Ovary (tissue), 9 donors: ENCODE measurements around the gene SZT2. TPM values are rescaled to one million over a fixed set of nuclear protein-coding genes. Genes with fewer than 3 reads are reported as not detected.

ENCODE experiments used
- DNase-seq, 5 donors: peaks; one replicate each; pipeline ENCODE4 v3.0.0-alpha.2; 2019 to 2020
- H3K27ac ChIP-seq, 2 donors: fragments of 200-600 bp; one replicate each; pipeline versions ENCODE4 v1.5.1 to v1.8.0; 2019 to 2022
- H3K27me3 ChIP-seq: fragments of 200-600 bp; one replicate; pipeline ENCODE4 v1.8.0; 2022
- H3K36me3 ChIP-seq: fragments of 200-600 bp; sonication (generic); one replicate; pipeline ENCODE4 v1.5.1; 2019
- H3K4me1 ChIP-seq: one replicate; pipeline ENCODE4 v1.8.1; 2013; ENCODE audit warnings: mild to moderate bottlenecking, moderate library complexity; ENCODE audit not compliant: insufficient read depth
- H3K4me3 ChIP-seq: fragments of 200-600 bp; sonication (generic); one replicate; pipeline ENCODE4 v1.5.1; 2017
- H3K9me3 ChIP-seq, 2 donors: fragments of 200-600 bp in 1 of 2; sonication (generic) in 1 of 2; one replicate each; pipeline versions ENCODE4 v1.5.1 to v1.8.1; 2013 to 2019; ENCODE audit warnings: mild to moderate bottlenecking in 1 of 2, moderate library complexity in 1 of 2
- EP300 ChIP-seq: sonication (generic); formaldehyde crosslinking; IDR thresholded peaks from one replicate; pipeline ENCODE4 v1.6.1; 2017; ENCODE audit warnings: antibody characterized with exemption
- POLR2A ChIP-seq: fragments of 450-650 bp; IDR thresholded peaks from one replicate; pipeline ENCODE4 v1.6.1; 2017; ENCODE audit warnings: antibody characterized with exemption, mild to moderate bottlenecking, moderate library complexity
- WGBS, 3 donors: extraction: QIAGEN DNeasy Blood & Tissue Kit in 1 of 3; methylation state at CpG; one replicate each; pipeline versions ENCODE4 v1.1.5 to v1.1.7; 2013 to 2017; 5-methylcytosine and 5-hydroxymethylcytosine counted together
- intact Hi-C, 4 donors: fragments of 100-400 bp; cut with DNase I; formaldehyde crosslinking; loops; one replicate each; pipeline versions ENCODE4 v1.11.0 to v1.15.1; 2022 to 2023
- polyA plus RNA-seq, 2 donors: library from polyadenylated mRNA; stranded (reverse); fragments of 200-250 nt in 1 of 2; fragments of 350-450 nt in 1 of 2; fragmentation: Illumina TruSeq in 1 of 2; extraction: RNeasy Lipid Tissue Mini Kit (QIAGEN cat#74804) in 1 of 2; gene quantifications; one replicate each; pipeline ENCODE4 v1.2.3, GENCODE V29; 2013 to 2014
- total RNA-seq, 7 donors: library from RNA; depleted of rRNA in 2 of 7; stranded (reverse); fragments of >200 nt in 2 of 7; fragmentation: NEBNext Ultra II Directional in 3 of 7; extraction: Animal tissue kit (Norgen Biotek cat#: 25700) in 3 of 7; gene quantifications; one replicate each; pipeline versions ENCODE4 v1.1.0 to v1.2.4, GENCODE V29; 2016 to 2023
- TF ChIP-seq, protein P1 (sequence below), 3 donors: fragments of 450-650 bp in 2 of 3; fragments of 200-600 bp in 1 of 3; IDR thresholded peaks; one replicate each; pipeline versions ENCODE4 v1.5.1 to v1.8.0; 2016 to 2022; ENCODE audit warnings: antibody characterized with exemption in 3 of 3, mild to moderate bottlenecking in 1 of 3
- donor health status: DM: no; HTN: no; CAD: no; lungs with moderate emphysema.
- donor health status: DM: no; HTN: no; CAD: no.
- donor health status: Bipolar disorder and iron deficiency.
- donor health status: DM: yes; HTN: yes; CAD: no.
- donor health status: DM: no; HTN: no; CAD: no.
- donor health status: DM: yes; HTN: yes; CAD: no.

The SZT2 gene
- total and polyA plus RNA-seq, 9 donors = 16.8 to 89.3 (median 49.8) TPM

GRCh38 chr1:43422995-43423671, 33.4 kb downstream of the SZT2 start:
- Histone ChIP-seq H3K27me3 (no peaks in the 10 kb centered on the region), H3K27ac (no peak overlapping the region), H3K9me3 (no peaks in the 10 kb centered on the region), H3K4me1 (no peaks in the 10 kb centered on the region), H3K4me3 (no peak overlapping the region), H3K36me3 (no peaks in the 10 kb centered on the region)
- WGBS, 3 donors = 90 to 95% (median 94%) methylated on average over 16 of the region's 16 CpGs
- TF ChIP-seq EP300 (no peak), POLR2A (no peak)
- TF ChIP-seq, protein P1, sequence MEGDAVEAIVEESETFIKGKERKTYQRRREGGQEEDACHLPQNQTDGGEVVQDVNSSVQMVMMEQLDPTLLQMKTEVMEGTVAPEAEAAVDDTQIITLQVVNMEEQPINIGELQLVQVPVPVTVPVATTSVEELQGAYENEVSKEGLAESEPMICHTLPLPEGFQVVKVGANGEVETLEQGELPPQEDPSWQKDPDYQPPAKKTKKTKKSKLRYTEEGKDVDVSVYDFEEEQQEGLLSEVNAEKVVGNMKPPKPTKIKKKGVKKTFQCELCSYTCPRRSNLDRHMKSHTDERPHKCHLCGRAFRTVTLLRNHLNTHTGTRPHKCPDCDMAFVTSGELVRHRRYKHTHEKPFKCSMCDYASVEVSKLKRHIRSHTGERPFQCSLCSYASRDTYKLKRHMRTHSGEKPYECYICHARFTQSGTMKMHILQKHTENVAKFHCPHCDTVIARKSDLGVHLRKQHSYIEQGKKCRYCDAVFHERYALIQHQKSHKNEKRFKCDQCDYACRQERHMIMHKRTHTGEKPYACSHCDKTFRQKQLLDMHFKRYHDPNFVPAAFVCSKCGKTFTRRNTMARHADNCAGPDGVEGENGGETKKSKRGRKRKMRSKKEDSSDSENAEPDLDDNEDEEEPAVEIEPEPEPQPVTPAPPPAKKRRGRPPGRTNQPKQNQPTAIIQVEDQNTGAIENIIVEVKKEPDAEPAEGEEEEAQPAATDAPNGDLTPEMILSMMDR (IDR thresholded peaks at IDR 0.05) = no peak
- intact Hi-C loops = no loop called here
- no peak for DNase-seq

DNA sequence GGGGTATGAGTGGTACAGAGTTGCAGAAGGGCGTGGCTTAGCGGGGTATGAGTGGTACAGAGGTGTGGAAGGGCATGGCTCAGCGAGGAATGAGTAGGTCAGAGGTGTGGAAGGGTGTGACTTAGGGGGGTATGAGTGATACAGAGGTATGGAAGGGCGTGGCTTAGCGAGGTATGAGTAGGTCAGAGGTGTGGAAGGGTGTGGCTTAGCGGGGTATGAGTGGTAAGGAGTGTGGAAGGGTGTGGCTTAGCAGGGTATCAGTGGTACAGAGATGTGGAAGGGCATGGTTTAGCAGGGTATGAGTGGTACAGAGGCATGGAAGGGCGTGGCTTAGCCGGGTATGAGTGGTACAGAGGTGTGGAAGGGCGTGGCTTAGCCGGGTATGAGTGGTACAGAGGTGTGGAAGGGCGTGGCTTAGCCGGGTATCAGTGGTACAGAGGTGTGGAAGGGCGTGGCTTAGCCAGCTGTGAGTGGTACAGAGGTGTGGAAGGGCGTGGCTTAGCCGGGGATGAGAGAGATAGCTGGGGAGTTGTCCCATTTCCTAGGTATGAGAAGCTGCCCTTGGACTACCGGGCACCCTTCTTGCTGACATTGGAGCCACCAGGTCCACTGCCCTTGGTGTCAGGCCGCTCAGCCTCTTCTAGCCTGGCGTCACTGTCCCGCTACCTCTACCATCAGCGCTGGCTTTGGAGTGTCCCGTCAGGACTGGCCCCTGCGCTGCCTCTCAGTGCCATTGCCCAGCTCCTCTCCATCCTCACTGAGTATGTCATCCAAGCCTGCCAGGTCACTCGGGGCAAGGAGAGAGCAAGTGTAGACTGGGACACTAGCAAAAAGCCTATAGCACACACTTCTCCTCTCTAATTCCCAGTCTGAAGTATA, 34.2 kb downstream of the SZT2 start:
- H3K27ac ChIP-seq = no peak overlapping the region
- H3K4me1 ChIP-seq = no peaks in the 10 kb centered on the region
- H3K4me3 ChIP-seq = no peak overlapping the region
- WGBS, 3 donors = 92 to 93% (median 93%) methylated on average over 23 of the region's 23 CpGs
- TF ChIP-seq EP300 (no peak), POLR2A (no peak)
- TF ChIP-seq, protein P1 (IDR thresholded peaks at IDR 0.05) = no peak
- intact Hi-C loops = no loop called here
- H3K9me3 ChIP-seq = no peaks in the 10 kb centered on the region
- H3K36me3 ChIP-seq = no peaks in the 10 kb centered on the region
- no peak for DNase-seq
- no peaks in the 10 kb centered on the region for H3K27me3 ChIP-seq

DNA sequence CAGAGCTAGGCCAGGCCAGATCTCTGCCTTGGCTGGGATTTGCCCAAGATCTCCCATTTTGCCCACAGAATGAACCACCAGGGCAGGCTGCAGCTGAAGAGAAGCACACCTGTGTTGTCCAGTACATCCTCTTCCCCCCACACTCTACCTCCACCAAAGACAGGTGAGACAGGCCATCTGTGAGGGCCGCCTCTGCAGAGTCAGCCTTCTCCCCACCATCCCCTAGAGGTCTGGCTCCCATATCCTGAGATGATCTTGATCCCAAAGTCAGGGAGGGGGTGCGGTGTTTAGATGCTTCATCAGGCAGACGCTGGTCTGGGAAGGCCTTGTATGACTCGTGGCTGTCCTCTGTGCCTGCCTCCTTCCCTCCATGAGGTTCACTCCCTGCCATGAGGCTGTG, 35.3 kb downstream of the SZT2 start:
- DNase-seq = no peak
- Histone ChIP-seq H3K27ac (no peak overlapping the region), H3K9me3 (no peaks in the 10 kb centered on the region), H3K4me3 (no peak overlapping the region), H3K36me3 (no peaks in the 10 kb centered on the region), H3K27me3 (no peaks in the 10 kb centered on the region), H3K4me1 (no peaks in the 10 kb centered on the region)
- TF ChIP-seq, protein P1 (IDR thresholded peaks at IDR 0.05) = no peak
- TF ChIP-seq EP300 (no peak), POLR2A (no peak)
- intact Hi-C loops = no loop called here
- WGBS, 3 donors = 76 to 81% (median 80%) methylated on average over 4 of the region's 4 CpGs

DNA sequence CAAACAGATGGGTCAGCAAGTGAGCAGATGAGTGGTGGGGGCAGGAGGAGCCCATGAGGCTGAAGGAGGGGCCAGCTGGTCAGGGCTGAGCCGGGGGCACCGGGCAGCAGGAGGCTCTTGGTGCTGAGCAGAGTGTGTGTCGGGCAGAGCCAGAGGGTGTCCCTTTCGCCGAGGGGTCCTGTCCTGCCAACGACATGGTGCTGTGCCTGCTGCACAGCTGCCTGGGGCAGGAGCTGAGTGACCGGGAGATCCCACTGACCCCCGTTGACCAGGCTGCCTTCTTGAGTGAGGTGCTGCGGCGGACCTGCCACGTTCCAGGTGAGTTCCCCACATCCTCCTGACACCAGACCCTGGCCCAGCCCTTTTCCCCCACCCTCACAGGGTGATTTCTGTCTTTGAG, 36.5 kb downstream of the SZT2 start:
- H3K27me3 ChIP-seq = no peaks in the 10 kb centered on the region
- H3K27ac ChIP-seq = no peak overlapping the region
- no peak overlapping the region for H3K4me3 ChIP-seq
- H3K36me3 ChIP-seq = no peaks in the 10 kb centered on the region
- no peak for TF ChIP-seq POLR2A
- TF ChIP-seq, protein P1 (IDR thresholded peaks at IDR 0.05) = no peak
- no peak for TF ChIP-seq EP300
- WGBS, 3 donors = 88 to 93% (median 88%) methylated on average over 11 of the region's 11 CpGs
- no peak for DNase-seq
- intact Hi-C loops = no loop called here
- no peaks in the 10 kb centered on the region for H3K9me3 ChIP-seq
- H3K4me1 ChIP-seq = no peaks in the 10 kb centered on the region
